ENCODE data around the gene PTCD2.

The PTCD2 gene

DNA sequence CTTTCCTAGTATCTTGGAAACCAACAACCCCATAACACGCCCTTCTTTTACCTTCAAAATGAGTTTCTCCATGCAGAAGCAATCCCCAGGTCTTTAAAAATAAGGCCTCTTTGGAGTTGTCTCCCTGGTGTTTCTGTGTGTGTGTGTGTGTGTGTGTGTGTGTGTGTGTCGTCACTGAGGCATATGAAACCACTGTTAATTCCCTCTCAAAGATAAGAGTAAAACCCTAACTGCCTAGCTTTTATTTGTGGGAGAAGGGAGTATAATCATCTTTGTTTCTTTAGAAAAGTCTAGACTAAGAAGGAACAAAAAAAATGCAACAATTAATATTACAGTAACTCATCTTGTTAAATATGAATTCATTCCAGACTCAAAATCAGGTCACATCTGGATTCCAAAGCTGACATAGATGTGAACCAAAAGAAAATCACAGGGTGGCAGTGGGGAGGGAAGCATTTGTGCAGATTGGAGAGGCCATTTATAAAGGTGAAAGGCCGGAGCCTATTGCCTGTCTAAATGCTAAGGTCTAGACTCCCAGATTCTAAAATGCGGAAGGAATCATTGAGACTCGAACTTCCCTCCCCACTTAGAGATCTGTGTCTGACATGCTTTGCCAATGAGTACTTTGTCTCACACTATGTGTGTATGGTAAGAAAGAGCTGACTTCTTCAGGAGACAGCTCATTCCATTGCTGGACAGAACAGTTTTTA, 95.6 kb downstream of the PTCD2 start:
- no peak for DNase-seq (ENCODE audit: low read depth in 2 of 2)

GRCh38 chr5:72417333-72418062, 97.3 kb downstream of the PTCD2 start:
- DNase-seq (ENCODE audit: low read depth in 2 of 2), result no peak
